GM12878 (cell line): Measurements from ENCODE around the gene RB1.

ENCODE experiments used
- DPF2 ChIP-seq: fragments of 450-650 bp; IDR thresholded peaks from 2 replicates; pipeline ENCODE4 v1.6.1; 2017; ENCODE audit warnings: mild to moderate bottlenecking
- EZH2 ChIP-seq: IDR thresholded peaks from 2 replicates; pipeline ENCODE4 v1.6.1; 2012; ENCODE audit warnings: low read depth, mild to moderate bottlenecking, control low read depth, inconsistent platforms, low read length, borderline replicate concordance; ENCODE audit not compliant: control insufficient read depth
- JUND ChIP-seq: IDR thresholded peaks from 2 replicates; pipeline ENCODE4 v1.6.1; 2012; ENCODE audit warnings: low read depth, mild to moderate bottlenecking, low read length, improper control_type of control experiment, moderate library complexity
- MTA3 ChIP-seq: IDR thresholded peaks from 2 replicates; pipeline ENCODE4 v1.6.1; 2012; ENCODE audit warnings: low read length, inconsistent platforms, borderline replicate concordance
- POLR2AphosphoS5 ChIP-seq: IDR thresholded peaks from 2 replicates; pipeline ENCODE4 v1.6.1; 2011; ENCODE audit warnings: mild to moderate bottlenecking, low read length, inconsistent platforms
- SMAD1 ChIP-seq: fragments of 450-650 bp; IDR thresholded peaks from 2 replicates; pipeline ENCODE4 v1.6.1; 2018; ENCODE audit warnings: mild to moderate bottlenecking, low read depth; ENCODE audit not compliant: partially characterized antibody
- SUZ12 ChIP-seq: fragments of 200-600 bp; sonication (generic); IDR thresholded peaks from one replicate; pipeline ENCODE4 v1.6.1; 2018; ENCODE audit warnings: antibody characterized with exemption, mild to moderate bottlenecking; ENCODE audit not compliant: unreplicated experiment

DNA sequence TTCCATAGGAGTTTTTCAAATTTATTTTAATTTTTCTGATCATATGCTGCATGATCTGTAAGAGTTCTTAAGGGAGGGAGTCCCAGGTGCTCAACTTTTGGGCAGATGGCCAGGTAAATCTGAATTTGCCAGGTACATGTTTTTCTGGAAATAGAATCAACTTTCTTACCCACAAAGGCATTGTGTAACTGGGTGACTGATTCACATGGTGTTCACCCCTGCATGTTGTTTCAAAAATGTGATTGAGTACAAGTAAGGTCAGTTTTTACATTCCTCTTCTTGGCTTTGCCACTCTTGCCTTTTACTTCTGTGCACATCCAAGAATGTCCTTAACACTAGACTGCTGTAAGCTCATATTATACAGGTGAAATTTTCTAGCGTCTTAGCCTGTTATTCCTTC lies 30.4 kb downstream of the RB1 start:
- TF ChIP-seq JUND (no peak), POLR2AphosphoS5 (no peak), SMAD1 (no peak), MTA3 (no peak), SUZ12 (no peak), EZH2 (no peak), DPF2 (no peak)
